Pons (tissue), 1 donor: ENCODE measurements around the gene CSF3.
"Not testable (repeated sequence)": the region's sequence is repeated elsewhere in the genome, so short reads cannot be mapped to it uniquely, and the experiment has no call there.

Experiments used
- DNase-seq: peaks from one replicate; pipeline ENCODE4 v3.0.0-alpha.2; 2016; ENCODE audit warnings: low spot score

The CSF3 gene

GRCh38 chr17:39997543-39997942, 17.7 kb upstream of the CSF3 start:
- DNase-seq = no peak

DNA sequence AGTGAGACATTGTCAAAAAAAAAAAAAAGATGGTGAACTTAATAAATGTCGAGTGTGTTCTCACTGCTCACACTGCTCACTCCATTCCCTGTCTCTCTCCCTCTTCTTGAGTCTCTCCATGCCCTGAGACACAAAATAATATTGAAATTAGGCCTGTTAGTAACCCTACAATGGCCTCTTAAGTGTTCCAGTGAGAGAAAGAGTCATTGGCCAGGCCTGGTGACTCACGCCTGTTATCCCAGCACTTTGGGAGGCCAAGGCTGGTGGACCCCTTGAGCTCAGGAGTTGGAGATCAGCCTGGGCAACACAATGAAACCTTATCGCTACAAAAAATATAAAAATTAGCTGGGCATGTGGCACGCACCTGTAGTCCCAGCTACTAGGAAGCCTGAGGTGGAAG, 16.2 kb upstream of the CSF3 start:
- DNase-seq = no peak

- no peak for DNase-seq
These were observed 15.1 kb upstream of the CSF3 start for GRCh38 chr17:40000161-40000560.

GRCh38 chr17:40001335-40001734, 13.9 kb upstream of the CSF3 start:
- DNase-seq = not testable (repeated sequence)

DNA sequence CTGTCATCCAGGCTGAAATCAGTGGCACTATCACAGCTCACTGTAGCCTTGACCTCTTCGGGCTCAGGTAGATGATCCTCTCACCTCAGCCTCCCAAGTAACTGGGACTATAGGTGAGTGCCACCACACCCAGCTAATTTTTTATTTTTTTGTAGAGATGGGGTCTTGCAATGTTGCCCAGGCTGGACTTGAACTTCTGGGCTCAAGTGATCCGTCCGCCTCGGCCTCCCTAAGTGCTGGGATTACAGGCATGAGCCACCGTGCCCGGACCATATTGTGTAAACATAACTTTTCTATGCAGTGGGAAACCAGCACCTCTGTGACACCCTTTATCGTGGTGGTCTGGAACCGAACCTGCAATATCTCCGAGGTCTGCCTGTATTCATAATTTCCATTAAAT, 11.2 kb upstream of the CSF3 start:
- DNase-seq = no peak

GRCh38 chr17:40004712-40005111, 10.5 kb upstream of the CSF3 start:
- DNase-seq = no peak

DNA sequence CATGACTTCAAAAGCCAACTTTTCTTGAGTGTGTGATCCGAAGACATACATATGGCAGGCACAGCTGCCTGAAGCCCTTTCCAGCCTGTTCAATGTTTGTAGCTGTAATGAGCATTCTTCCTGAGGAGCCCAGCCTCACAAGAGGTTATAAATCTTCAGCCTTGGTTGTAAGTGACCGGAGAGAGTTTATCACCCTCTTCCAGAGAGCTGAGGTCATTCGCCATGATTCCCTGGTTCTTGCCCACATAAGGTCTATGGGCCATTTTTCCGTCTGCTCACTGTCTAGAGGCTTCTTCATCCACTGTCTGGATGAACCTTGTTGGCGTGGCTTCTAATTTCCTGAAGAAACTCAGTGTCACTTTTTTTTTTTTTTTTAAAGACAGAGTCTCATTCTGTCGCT, 9.7 kb upstream of the CSF3 start:
- DNase-seq = no peak

- DNase-seq = not testable (repeated sequence)
These were observed 4.2 kb upstream of the CSF3 start for GRCh38 chr17:40010946-40011500.

DNA sequence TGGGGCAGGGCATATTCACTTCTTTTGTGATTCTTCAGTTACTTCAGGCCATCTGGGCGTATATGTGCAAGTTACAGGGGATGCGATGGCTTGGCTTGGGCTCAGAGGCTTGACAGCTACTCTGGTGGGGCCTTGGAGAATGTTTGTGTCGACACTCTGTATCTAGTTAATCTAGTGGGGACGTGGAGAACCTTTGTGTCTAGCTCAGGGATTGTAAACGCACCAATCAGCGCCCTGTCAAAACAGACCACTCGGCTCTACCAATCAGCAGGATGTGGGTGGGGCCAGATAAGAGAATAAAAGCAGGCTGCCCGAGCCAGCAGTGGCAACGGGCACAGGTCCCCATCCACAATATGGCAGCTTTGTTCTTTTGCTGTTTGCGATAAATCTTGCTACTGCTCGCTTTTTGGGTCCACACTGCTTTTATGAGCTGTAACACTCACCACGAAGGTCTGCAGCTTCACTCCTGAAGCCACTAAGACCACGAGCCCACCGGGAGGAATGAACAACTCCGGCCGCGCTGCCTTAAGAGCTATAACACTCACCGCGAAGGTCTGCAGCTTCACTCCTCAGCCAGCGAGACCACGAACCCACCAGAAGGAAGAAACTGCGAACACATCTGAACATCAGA, 3.1 kb upstream of the CSF3 start:
- not testable (repeated sequence) for DNase-seq

- no peak for DNase-seq
These were observed 762 bp upstream of the CSF3 start for GRCh38 chr17:40014375-40014980.

DNA sequence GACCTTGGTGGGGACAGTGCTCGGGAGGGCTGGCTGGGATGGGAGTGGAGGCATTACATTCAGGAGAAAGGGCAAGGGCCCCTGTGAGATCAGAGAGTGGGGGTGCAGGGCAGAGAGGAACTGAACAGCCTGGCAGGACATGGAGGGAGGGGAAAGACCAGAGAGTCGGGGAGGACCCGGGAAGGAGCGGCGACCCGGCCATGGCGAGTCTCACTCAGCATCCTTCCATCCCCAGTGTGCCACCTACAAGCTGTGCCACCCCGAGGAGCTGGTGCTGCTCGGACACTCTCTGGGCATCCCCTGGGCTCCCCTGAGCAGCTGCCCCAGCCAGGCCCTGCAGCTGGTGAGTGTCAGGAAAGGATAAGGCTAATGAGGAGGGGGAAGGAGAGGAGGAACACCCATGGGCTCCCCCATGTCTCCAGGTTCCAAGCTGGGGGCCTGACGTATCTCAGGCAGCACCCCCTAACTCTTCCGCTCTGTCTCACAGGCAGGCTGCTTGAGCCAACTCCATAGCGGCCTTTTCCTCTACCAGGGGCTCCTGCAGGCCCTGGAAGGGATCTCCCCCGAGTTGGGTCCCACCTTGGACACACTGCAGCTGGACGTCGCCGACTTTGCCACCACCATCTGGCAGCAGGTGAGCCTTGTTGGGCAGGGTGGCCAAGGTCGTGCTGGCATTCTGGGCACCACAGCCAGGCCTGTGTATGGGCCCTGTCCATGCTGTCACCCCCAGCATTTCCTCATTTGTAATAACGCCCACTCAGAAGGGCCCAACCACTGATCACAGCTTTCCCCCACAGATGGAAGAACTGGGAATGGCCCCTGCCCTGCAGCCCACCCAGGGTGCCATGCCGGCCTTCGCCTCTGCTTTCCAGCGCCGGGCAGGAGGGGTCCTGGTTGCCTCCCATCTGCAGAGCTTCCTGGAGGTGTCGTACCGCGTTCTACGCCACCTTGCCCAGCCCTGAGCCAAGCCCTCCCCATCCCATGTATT, 1.1 kb downstream of the CSF3 start:
- DNase-seq = no peak

DNA sequence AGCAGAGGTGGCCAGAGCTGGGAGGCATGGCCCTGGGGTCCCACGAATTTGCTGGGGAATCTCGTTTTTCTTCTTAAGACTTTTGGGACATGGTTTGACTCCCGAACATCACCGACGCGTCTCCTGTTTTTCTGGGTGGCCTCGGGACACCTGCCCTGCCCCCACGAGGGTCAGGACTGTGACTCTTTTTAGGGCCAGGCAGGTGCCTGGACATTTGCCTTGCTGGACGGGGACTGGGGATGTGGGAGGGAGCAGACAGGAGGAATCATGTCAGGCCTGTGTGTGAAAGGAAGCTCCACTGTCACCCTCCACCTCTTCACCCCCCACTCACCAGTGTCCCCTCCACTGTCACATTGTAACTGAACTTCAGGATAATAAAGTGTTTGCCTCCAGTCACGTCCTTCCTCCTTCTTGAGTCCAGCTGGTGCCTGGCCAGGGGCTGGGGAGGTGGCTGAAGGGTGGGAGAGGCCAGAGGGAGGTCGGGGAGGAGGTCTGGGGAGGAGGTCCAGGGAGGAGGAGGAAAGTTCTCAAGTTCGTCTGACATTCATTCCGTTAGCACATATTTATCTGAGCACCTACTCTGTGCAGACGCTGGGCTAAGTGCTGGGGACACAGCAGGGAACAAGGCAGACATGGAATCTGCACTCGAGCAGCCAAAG, 2.3 kb downstream of the CSF3 start:
- no peak for DNase-seq

GRCh38 chr17:40018211-40019121, 3.2 kb downstream of the CSF3 start:
- no peak for DNase-seq

GRCh38 chr17:40019140-40019991, 4.1 kb downstream of the CSF3 start:
- no peak for DNase-seq

DNA sequence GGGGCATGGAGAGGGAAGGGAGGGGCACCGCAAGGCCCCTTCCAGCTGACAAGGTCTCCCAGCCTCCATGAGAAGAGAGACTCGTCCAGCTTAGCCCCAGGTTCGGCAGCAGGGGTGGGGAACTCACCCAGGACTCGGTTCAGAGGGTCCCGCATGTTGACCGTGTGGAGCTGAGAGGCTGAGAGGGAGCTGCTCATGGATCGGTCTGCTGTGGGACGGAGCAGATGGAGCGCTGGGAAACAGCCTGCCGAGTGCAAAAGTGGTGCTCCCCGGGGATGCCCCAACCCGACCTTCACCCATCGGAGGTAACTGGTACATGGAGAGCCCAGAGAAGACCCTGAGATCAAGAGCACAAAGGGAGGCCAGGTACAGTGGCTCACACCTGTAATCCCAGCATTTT, 4.9 kb downstream of the CSF3 start:
- DNase-seq = no peak

- DNase-seq = no peak
These were observed 6.3 kb downstream of the CSF3 start for GRCh38 chr17:40021451-40021971.

- DNase-seq = no peak
These were observed 7.3 kb downstream of the CSF3 start for GRCh38 chr17:40022497-40022896.

DNA sequence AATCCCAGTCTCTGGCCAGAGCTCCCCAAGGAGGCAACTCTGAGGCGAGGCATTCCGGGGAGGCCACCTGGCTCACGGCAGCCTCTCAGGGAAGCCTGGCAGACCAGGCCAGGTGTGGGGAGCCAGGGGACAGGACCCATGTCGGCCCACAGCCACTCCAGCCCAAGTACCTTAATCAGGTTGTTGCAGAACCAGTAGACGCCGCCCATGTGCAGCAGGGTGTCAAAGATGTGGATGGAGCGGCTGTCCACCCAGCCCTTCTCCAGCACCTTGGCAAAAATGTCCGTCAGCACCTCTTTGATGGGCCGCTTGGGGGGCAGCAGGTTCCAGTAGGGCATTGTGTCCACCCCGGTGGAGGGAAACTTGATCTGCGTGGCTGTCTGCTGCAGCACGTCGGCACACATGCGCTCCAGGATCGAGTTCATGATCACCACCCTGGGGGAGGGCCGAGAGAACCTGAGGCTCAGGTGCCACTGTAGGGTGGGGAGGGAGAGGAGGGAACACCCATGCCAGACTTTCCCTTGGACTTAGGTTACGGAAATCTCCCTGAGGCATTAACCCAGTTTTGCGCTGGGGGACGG, 7.8 kb downstream of the CSF3 start:
- no peak for DNase-seq

DNA sequence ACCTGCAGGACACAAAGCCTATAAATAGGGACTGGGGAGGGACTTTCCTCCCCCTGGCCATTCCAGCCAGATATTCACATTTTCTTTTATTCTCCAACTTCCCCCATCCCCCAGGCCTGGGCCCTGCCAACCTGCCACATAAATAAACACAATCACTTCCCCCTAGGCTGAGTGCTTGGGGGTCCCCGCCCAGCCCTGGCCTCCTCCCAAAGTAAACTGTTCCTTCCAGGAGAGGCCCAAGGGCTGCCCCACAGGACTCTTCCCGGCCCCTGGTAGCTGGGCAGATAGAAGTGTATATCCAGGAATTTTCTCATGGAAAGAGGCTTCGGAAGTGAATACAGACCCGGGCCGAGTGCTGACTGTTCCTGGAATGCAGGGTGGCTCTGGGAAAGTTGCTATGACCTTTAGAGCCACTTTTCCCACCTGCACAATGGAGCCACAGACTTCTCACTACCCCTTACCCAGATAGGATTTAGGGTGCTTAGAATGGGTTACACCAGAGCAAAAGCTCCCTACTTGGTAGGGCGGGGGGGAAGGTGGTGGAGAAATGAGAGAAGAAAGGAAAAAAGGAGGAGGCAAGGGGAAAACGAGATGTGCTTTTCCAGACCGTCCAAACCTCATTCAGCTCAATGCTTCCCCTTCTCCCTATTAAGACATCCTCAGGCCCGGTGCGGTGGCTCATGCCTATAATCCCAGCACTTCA, 8.5 kb downstream of the CSF3 start:
- no peak for DNase-seq
